WTC11 (cell line): Measurements from ENCODE around the gene LYG1.
A peak's percentile ranks its signal among the peaks of the same experiment; 100 is the strongest.

ENCODE experiments used
- ATF3 ChIP-seq: sonication (generic); formaldehyde crosslinking; conservative IDR thresholded peaks from 2 replicates; pipeline ENCODE4 v1.8.1; 2022; ENCODE audit warnings: mild to moderate bottlenecking, missing genetic modification reagents
- CTCF ChIP-seq: fragments of 200-600 bp; IDR thresholded peaks from 2 replicates; pipeline ENCODE4 v1.8.0; 2022; ENCODE audit warnings: antibody characterized with exemption
- TF ChIP-seq, protein P1 (sequence below): sonication (generic); formaldehyde crosslinking; IDR thresholded peaks from 2 replicates; pipeline ENCODE4 v1.8.1; 2023; ENCODE audit warnings: mild to moderate bottlenecking, missing genetic modification reagents, moderate library complexity

DNA sequence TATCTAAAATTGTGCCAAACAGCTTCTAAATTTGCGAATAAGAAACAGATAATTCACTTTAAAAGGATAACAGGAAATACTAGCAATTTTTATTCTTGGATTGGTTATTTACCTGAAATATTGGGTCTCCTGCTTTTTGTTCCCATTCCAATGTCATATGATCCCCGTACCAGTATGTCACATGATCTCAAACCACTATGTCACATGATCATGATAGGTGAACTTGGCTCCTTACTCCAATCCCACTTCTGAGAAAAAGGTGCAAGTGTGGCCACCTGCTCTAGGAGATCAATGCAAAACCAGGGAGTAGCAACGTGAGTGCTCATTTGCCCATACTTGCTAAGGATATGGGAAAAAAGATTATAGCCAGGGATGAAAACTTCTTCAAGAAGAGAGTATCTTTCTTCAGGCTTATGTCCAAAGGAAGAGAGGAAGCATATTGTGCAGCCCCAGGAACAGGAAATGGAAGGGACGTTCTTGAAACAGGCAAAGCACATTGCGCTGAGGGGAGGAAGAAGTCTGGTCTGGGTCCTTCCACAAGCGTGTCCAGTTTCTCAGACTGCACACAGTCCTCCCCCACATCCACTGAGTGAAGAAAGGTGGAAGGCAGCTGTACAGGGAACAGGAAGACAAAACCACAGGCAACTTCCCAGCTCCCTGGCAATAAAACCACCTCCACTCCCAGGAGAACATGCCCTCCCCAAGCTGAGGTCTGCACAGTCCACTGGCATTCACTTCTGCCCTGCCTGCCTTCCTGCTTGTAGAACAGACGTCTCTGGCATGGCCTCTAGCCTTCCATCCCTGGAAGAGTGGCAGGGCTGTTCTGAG lies 45.3 kb downstream of the LYG1 start, which contains the start of gene LYG2:
- TF ChIP-seq CTCF (no peak), ATF3 (CRISPR knock-in tag) (no peak)
- TF ChIP-seq, protein P1, sequence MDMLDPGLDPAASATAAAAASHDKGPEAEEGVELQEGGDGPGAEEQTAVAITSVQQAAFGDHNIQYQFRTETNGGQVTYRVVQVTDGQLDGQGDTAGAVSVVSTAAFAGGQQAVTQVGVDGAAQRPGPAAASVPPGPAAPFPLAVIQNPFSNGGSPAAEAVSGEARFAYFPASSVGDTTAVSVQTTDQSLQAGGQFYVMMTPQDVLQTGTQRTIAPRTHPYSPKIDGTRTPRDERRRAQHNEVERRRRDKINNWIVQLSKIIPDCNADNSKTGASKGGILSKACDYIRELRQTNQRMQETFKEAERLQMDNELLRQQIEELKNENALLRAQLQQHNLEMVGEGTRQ (CRISPR knock-in tag): peak; percentile 51; the same call in 1 of the 2 replicates
